Ramos (cell line): ENCODE data around the gene KRTAP19-8.

Experiments
- in situ Hi-C: fragments of 300-500 bp; cut with MboI; formaldehyde crosslinking; loops from one replicate; pipeline ENCODE4 v1.14.3; 2022; ENCODE audit warnings: low sequenced_read_pairs; ENCODE audit not compliant: unreplicated experiment

Gene KRTAP19-8

GRCh38 chr21:31038376-31038775 lies at the start of gene KRTAP19-8:
Gene KRTAP19-8, minus strand, starts transcription at chr21:31038476. Its CDS starts 33 bp downstream, at chr21:31038443.
- in situ Hi-C loops = no loop called here

- in situ Hi-C loops = loop anchor here (25.0 kb wide), 2 partner anchors 251 to 751 kb away; partner anchors contain the start of genes KRTAP23-1, KRTAP27-1 and KRTAP7-1
Observed at GRCh38 chr21:31087639-31088473, 49.6 kb upstream of the KRTAP19-8 start.

- in situ Hi-C loops = loop anchor here (25.0 kb wide), 2 partner anchors 247 to 747 kb away; partner anchors contain the start of genes KRTAP23-1, KRTAP27-1 and KRTAP7-1
Observed at GRCh38 chr21:31084689-31085088, 46.4 kb upstream of the KRTAP19-8 start.

GRCh38 chr21:31078796-31079195 lies 40.5 kb upstream of the KRTAP19-8 start:
- in situ Hi-C loops = loop anchor here (25.0 kb wide), 2 partner anchors 241 to 741 kb away; partner anchors contain the start of genes KRTAP23-1, KRTAP27-1 and KRTAP7-1

GRCh38 chr21:31078216-31078615 lies 39.9 kb upstream of the KRTAP19-8 start:
- in situ Hi-C loops = loop anchor here (25.0 kb wide), 2 partner anchors 241 to 741 kb away; partner anchors contain the start of genes KRTAP23-1, KRTAP27-1 and KRTAP7-1

GRCh38 chr21:31075848-31076247 lies 37.6 kb upstream of the KRTAP19-8 start:
- in situ Hi-C loops = loop anchor here (25.0 kb wide), 2 partner anchors 239 to 739 kb away; partner anchors contain the start of genes KRTAP23-1, KRTAP27-1 and KRTAP7-1

GRCh38 chr21:31072533-31072932 lies 34.3 kb upstream of the KRTAP19-8 start:
- in situ Hi-C loops = no loop called here

GRCh38 chr21:31064803-31065202 lies 26.5 kb upstream of the KRTAP19-8 start:
- in situ Hi-C loops = no loop called here

GRCh38 chr21:31052489-31053142 lies 14.3 kb upstream of the KRTAP19-8 start:
- in situ Hi-C loops = no loop called here

GRCh38 chr21:31050577-31051157 lies 12.4 kb upstream of the KRTAP19-8 start:
- in situ Hi-C loops = no loop called here

GRCh38 chr21:31045841-31046240 lies 7.6 kb upstream of the KRTAP19-8 start:
- in situ Hi-C loops = no loop called here

GRCh38 chr21:31043471-31043870 lies 5.2 kb upstream of the KRTAP19-8 start:
- in situ Hi-C loops = no loop called here

- in situ Hi-C loops = no loop called here
Observed at GRCh38 chr21:31042080-31042464, 3.8 kb upstream of the KRTAP19-8 start.

GRCh38 chr21:31041295-31042079 lies 3.2 kb upstream of the KRTAP19-8 start:
- in situ Hi-C loops = no loop called here

GRCh38 chr21:31034378-31034777 lies 3.9 kb downstream of the KRTAP19-8 start:
- in situ Hi-C loops = no loop called here

GRCh38 chr21:31030367-31031106 lies 7.7 kb downstream of the KRTAP19-8 start:
- in situ Hi-C loops = no loop called here

GRCh38 chr21:31023680-31024079 lies 14.6 kb downstream of the KRTAP19-8 start:
- in situ Hi-C loops = no loop called here

GRCh38 chr21:31022306-31022705 lies 16.0 kb downstream of the KRTAP19-8 start:
- in situ Hi-C loops = no loop called here

- in situ Hi-C loops = no loop called here
Observed at GRCh38 chr21:31018232-31018631, 20.0 kb downstream of the KRTAP19-8 start.
